ENCODE results near the gene MTMR10.

GRCh38 chr15:30941520-30941919 is 49.9 kb downstream of the MTMR10 start:
- TF ChIP-seq CTCF (IDR thresholded peaks at IDR 0.05 in 4 of 5, conservative IDR thresholded peaks at IDR 0.05 in 1 of 5) (no peak), POLR2A (IDR thresholded peaks at IDR 0.05) (no peak)

Measured in gastrocnemius medialis (tissue), 4 donors.